GM19025 (cell line): Measurements from ENCODE around the gene NFASC.

Source experiments
- ATAC-seq: cut with Tn5 transposase; IDR thresholded peaks from one replicate; pipeline ENCODE4 v1.9.1; 2021; ENCODE audit warnings: mild to moderate bottlenecking, low read depth, moderate library complexity; ENCODE audit not compliant: unreplicated experiment

The NFASC gene

GRCh38 chr1:204975568-204976235 is 105.0 kb downstream of the NFASC start:
- no peak for ATAC-seq

- no peak for ATAC-seq
Measured at GRCh38 chr1:204976646-204977045, 106.0 kb downstream of the NFASC start.

GRCh38 chr1:204977318-204977717 is 106.7 kb downstream of the NFASC start:
- no peak for ATAC-seq

- no peak for ATAC-seq
Measured at GRCh38 chr1:204978782-204979181, 108.1 kb downstream of the NFASC start.

GRCh38 chr1:204979306-204979705 is 108.6 kb downstream of the NFASC start:
- ATAC-seq, result no peak

GRCh38 chr1:204979891-204980649 is 109.4 kb downstream of the NFASC start:
- no peak for ATAC-seq

- ATAC-seq, result no peak
Measured at GRCh38 chr1:204980840-204981405, 110.3 kb downstream of the NFASC start.

GRCh38 chr1:204983136-204983535 is 112.5 kb downstream of the NFASC start:
- ATAC-seq, result no peak

- ATAC-seq, result no peak
Measured at GRCh38 chr1:204983881-204984280, 113.2 kb downstream of the NFASC start.

GRCh38 chr1:204984499-204984898 is 113.8 kb downstream of the NFASC start:
- no peak for ATAC-seq

- ATAC-seq, result no peak
Measured at GRCh38 chr1:204986181-204986580, 115.5 kb downstream of the NFASC start.

- ATAC-seq, result no peak
Measured at GRCh38 chr1:204987689-204988088, 117.0 kb downstream of the NFASC start.

GRCh38 chr1:204988196-204988595 is 117.5 kb downstream of the NFASC start:
- ATAC-seq, result no peak

GRCh38 chr1:204989266-204990058 is 118.8 kb downstream of the NFASC start:
- no peak for ATAC-seq

- ATAC-seq, result no peak
Measured at GRCh38 chr1:204990059-204990664, 119.5 kb downstream of the NFASC start.

GRCh38 chr1:204990721-204991341 is 120.2 kb downstream of the NFASC start:
- no peak for ATAC-seq

GRCh38 chr1:204991342-204991844 is 120.7 kb downstream of the NFASC start:
- ATAC-seq, result no peak

- no peak for ATAC-seq
Measured at GRCh38 chr1:204992201-204992997, 121.7 kb downstream of the NFASC start.

GRCh38 chr1:204992998-204993314 is 122.3 kb downstream of the NFASC start:
- no peak for ATAC-seq
